GM12864 (cell line): Measurements from ENCODE around the gene AP1M2.

Source experiments
- DNase-seq: peaks from one replicate; pipeline ENCODE4 v3.0.0-alpha.2; 2011; ENCODE audit warnings: low read depth
- H3K4me3 ChIP-seq: 2 replicates; pipeline ENCODE4 v1.5.1; 2011; ENCODE audit warnings: mild to moderate bottlenecking, low read depth, low read length, control low read depth
- TF ChIP-seq, protein P1 (sequence below): IDR thresholded peaks from 2 replicates; pipeline ENCODE4 v1.5.1; 2011; ENCODE audit warnings: low read depth, mild to moderate bottlenecking, moderate library complexity, low read length, control low read depth, inconsistent platforms; ENCODE audit errors: missing control alignments

The AP1M2 gene

DNA sequence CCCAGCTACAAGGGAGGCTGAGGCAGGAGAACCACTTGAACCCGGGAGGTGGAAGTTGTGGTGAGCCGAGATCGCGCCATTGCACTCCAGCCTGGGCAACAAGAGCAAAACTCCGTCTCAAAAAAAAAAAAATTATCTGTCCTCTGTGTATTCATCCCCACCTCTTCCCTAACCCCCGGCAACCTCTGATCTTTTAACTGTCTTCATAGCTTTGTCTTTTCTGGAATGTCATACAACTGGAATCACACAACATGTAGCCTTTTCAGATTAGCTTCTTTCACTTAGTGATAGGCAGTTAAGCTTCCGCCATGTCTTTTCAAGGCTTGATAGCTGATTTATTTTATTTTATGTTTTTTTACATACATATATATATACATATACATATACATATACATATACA is 61.5 kb downstream of the AP1M2 start:
- no peak for DNase-seq
- TF ChIP-seq, protein P1, sequence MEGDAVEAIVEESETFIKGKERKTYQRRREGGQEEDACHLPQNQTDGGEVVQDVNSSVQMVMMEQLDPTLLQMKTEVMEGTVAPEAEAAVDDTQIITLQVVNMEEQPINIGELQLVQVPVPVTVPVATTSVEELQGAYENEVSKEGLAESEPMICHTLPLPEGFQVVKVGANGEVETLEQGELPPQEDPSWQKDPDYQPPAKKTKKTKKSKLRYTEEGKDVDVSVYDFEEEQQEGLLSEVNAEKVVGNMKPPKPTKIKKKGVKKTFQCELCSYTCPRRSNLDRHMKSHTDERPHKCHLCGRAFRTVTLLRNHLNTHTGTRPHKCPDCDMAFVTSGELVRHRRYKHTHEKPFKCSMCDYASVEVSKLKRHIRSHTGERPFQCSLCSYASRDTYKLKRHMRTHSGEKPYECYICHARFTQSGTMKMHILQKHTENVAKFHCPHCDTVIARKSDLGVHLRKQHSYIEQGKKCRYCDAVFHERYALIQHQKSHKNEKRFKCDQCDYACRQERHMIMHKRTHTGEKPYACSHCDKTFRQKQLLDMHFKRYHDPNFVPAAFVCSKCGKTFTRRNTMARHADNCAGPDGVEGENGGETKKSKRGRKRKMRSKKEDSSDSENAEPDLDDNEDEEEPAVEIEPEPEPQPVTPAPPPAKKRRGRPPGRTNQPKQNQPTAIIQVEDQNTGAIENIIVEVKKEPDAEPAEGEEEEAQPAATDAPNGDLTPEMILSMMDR, result no peak
- H3K4me3 ChIP-seq, result no peak overlapping the region

DNA sequence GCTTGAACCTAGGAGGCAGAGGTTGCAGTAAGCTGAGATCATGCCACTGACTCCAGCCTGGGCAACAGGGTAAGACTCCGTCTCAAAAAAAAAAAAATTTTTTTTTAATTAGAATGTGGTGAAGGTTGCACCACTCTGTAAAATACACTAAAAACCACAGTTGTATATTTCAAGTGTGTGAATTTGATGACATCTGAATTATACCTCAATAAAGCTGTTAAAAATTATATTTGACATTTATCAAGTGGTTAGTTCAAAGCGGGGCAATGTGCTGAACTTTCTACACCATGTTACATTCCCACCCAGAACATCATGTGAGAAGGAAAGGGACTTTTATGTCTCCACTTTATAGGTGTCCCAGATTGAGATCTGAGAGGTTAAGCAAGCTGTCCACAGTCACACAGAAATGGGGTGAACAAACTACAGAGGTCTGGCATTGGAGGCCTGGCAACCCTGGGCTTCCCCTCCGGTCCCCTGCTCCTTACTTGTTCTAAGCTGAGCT is 63.9 kb downstream of the AP1M2 start:
- H3K4me3 ChIP-seq, result no peak overlapping the region
- TF ChIP-seq, protein P1, result no peak
- DNase-seq, result no peak
